OCI-LY3 (cell line): ENCODE data around the gene MINDY1.

Source experiments
- EZH2phosphoT487 ChIP-seq: fragments of 200-600 bp; shearing (Covaris generic); IDR thresholded peaks from 2 replicates; pipeline ENCODE4 v1.6.1; 2018; ENCODE audit warnings: antibody characterized with exemption, mixed run types, low read depth
- TF ChIP-seq, protein P1 (sequence below): fragments of 200-600, 300-600 bp; sonication (generic); IDR thresholded peaks from 2 replicates; pipeline ENCODE4 v1.5.1; 2014; ENCODE audit warnings: antibody characterized with exemption, low read length, low read depth

DNA sequence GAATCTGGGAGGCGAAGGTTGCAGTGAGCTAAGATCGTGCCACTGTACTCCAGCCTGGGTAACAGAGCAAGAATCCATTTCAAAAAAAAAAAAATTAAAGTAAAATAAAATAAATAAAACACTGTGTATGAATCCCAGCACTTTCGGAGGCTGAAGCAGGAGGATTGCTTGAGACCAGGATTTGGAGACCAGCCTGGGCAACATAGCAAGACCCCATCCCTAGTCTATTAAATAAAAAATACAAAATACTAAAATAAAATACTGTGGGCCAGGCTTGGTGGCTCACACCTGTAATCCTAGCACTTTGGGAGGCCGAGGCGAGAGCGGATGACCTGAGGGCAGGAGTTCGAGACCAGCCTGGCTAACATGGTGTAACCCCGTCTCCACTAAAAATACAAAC is 25.5 kb upstream of the MINDY1 start:
- TF ChIP-seq, protein P1, sequence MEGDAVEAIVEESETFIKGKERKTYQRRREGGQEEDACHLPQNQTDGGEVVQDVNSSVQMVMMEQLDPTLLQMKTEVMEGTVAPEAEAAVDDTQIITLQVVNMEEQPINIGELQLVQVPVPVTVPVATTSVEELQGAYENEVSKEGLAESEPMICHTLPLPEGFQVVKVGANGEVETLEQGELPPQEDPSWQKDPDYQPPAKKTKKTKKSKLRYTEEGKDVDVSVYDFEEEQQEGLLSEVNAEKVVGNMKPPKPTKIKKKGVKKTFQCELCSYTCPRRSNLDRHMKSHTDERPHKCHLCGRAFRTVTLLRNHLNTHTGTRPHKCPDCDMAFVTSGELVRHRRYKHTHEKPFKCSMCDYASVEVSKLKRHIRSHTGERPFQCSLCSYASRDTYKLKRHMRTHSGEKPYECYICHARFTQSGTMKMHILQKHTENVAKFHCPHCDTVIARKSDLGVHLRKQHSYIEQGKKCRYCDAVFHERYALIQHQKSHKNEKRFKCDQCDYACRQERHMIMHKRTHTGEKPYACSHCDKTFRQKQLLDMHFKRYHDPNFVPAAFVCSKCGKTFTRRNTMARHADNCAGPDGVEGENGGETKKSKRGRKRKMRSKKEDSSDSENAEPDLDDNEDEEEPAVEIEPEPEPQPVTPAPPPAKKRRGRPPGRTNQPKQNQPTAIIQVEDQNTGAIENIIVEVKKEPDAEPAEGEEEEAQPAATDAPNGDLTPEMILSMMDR = no peak
- no peak for TF ChIP-seq EZH2phosphoT487
